Ectodermal cell (in vitro differentiated cells): ENCODE results near the gene RAB35.

ENCODE experiments used
- H3K27ac ChIP-seq: 2 replicates; pipeline ENCODE4 v1.7.0; 2013; ENCODE audit warnings: mild to moderate bottlenecking, low read depth, low read length; ENCODE audit not compliant: insufficient read depth, poor library complexity, severe bottlenecking
- H3K27me3 ChIP-seq: 2 replicates; pipeline ENCODE4 v1.7.0; 2013; ENCODE audit warnings: mild to moderate bottlenecking, low read length; ENCODE audit not compliant: insufficient read depth, control insufficient read depth, poor library complexity, severe bottlenecking
- H3K36me3 ChIP-seq: one replicate; pipeline ENCODE4 v1.7.0; 2013; ENCODE audit warnings: low read length; ENCODE audit not compliant: control insufficient read depth, insufficient read depth
- H3K4me1 ChIP-seq: one replicate; pipeline ENCODE4 v1.7.0; 2013; ENCODE audit warnings: low read length; ENCODE audit not compliant: control insufficient read depth, insufficient read depth
- H3K4me3 ChIP-seq: 2 replicates; pipeline ENCODE4 v1.7.0; 2013; ENCODE audit warnings: low read depth, low read length, control low read depth; ENCODE audit not compliant: insufficient read depth
- H3K9me3 ChIP-seq: 2 replicates; pipeline ENCODE4 v1.7.0; 2013; ENCODE audit warnings: mild to moderate bottlenecking, low read length, moderate library complexity; ENCODE audit not compliant: control insufficient read depth
- WGBS, 2 experiments: methylation state at CpG; one replicate each; pipeline ENCODE4 v1.1.7; 2013; ENCODE audit warnings: missing lambda C conversion rate in 2 of 2; 5-methylcytosine and 5-hydroxymethylcytosine counted together

The RAB35 gene

DNA sequence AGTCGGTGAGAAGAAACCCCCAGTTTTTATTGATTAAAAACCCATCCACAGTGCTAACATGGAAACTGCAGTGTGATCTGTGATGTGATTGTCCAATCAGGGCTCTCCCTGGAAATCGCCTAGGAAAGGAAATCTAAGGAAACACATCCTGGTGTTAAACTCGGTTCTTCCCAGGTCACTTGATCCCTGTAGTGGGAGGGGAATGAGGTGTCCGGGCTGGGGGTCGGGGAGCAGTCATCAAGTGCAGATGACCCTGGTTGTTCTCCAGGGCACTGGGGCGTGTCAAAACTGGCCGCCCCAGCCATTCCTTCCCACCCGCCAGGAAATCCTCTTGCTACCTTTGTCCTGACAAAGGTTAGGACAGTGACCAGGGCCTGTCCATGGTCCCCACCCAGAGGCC is 20.8 kb downstream of the RAB35 start:
- Histone ChIP-seq H3K27me3 (no peaks in the 10 kb centered on the region), H3K4me1 (peaks cover 35% of the 10 kb centered on the region), H3K27ac (no peak overlapping the region), H3K4me3 (no peak overlapping the region), H3K36me3 (peaks cover 3% of the 10 kb centered on the region), H3K9me3 (no peaks in the 10 kb centered on the region)
- 79 to 84% methylated on average over 8 of the region's 8 CpGs for WGBS, 2 experiments

- no peak overlapping the region for H3K27ac ChIP-seq
- H3K27me3 ChIP-seq: no peaks in the 10 kb centered on the region
- peaks cover 3% of the 10 kb centered on the region for H3K36me3 ChIP-seq
- no peaks in the 10 kb centered on the region for H3K9me3 ChIP-seq
- H3K4me3 ChIP-seq: no peak overlapping the region
- 88 to 92% methylated on average over 13 of the region's 13 CpGs for WGBS, 2 experiments
- peaks cover 36% of the 10 kb centered on the region for H3K4me1 ChIP-seq
These were observed 21.2 kb downstream of the RAB35 start for GRCh38 chr12:120095331-120095730.

GRCh38 chr12:120094485-120094884 is 22.1 kb downstream of the RAB35 start:
- Histone ChIP-seq H3K4me1 (peaks cover 39% of the 10 kb centered on the region), H3K9me3 (no peaks in the 10 kb centered on the region), H3K4me3 (no peak overlapping the region), H3K36me3 (peaks cover 3% of the 10 kb centered on the region), H3K27me3 (no peaks in the 10 kb centered on the region), H3K27ac (no peak overlapping the region)
- WGBS, 2 experiments: 76 to 77% methylated on average over 9 of the region's 9 CpGs

DNA sequence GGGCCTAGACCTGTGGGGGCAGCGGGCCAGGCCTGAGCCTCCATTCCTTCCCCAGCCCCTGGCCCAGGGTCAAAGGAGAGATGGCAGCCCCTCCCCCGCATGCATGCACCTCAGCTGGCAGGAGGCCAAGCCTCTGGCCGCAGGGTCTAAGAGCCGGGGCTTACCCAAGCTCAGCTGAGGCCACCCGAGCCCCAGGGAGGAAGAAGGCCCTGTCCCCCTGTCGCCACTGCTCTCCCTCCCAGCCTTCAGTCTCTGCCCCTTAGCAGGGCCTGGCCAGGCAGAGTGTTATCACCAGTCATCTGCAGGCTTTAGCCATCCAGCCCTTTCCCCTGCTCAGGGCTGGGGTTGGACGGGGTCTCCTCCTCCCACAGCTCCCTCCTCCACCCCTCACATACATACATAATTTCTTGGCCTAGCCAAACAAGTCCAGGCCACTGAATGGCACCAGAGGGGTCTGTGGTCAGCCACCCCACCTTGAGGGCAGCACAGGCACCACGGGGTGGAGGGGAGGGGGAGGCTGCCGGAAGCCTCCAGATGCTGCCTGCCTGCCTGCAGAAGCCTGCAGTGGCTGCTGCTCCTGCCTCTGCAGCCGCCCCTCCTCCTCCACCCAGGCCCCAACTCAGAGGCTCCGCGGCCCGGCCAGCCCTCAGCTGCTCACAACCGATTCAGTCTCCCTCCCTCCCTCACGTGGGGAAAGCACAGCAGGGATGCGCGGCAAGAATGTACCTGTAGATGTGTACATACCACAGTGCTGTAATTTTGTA is 22.8 kb downstream of the RAB35 start:
- no peak overlapping the region for H3K4me3 ChIP-seq
- no peaks in the 10 kb centered on the region for H3K27me3 ChIP-seq
- H3K4me1 ChIP-seq: peaks cover 39% of the 10 kb centered on the region
- peak overlapping the region; percentile 65 for H3K27ac ChIP-seq
- H3K9me3 ChIP-seq: no peaks in the 10 kb centered on the region
- H3K36me3 ChIP-seq: peaks cover 3% of the 10 kb centered on the region
- WGBS, 2 experiments: 12 to 15% methylated on average over 14 to 15 of the region's 17 CpGs

DNA sequence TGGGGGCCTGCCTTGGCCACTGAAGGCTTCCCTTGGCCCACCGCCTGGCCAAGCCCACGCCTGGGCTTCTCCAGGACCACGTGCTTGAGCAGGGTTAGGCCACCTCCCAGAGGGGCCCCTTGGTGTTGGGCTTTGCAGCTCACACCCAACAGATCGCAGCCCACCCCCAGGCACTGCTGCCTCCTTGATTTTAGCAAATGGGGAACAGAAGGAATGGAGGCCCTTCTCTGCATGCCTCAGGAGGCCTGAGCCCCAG is 23.3 kb downstream of the RAB35 start:
- Histone ChIP-seq H3K4me3 (no peak overlapping the region), H3K36me3 (peaks cover 3% of the 10 kb centered on the region), H3K4me1 (peaks cover 39% of the 10 kb centered on the region), H3K27ac (peak overlapping the region; percentile 65), H3K27me3 (no peaks in the 10 kb centered on the region), H3K9me3 (no peaks in the 10 kb centered on the region)
- WGBS, 2 experiments: 61 to 65% methylated on average over 4 of the region's 4 CpGs

- peaks cover 39% of the 10 kb centered on the region for H3K4me1 ChIP-seq
- H3K4me3 ChIP-seq: no peak overlapping the region
- no peaks in the 10 kb centered on the region for H3K36me3 ChIP-seq
- H3K27me3 ChIP-seq: no peaks in the 10 kb centered on the region
- no peaks in the 10 kb centered on the region for H3K9me3 ChIP-seq
- no peak overlapping the region for H3K27ac ChIP-seq
- 80% methylated on average over 23 of the region's 23 CpGs for WGBS, 2 experiments
These were observed 23.8 kb downstream of the RAB35 start for GRCh38 chr12:120092551-120093335.

GRCh38 chr12:120091371-120092090 is 25.0 kb downstream of the RAB35 start:
- H3K4me1 ChIP-seq: peaks cover 45% of the 10 kb centered on the region

DNA sequence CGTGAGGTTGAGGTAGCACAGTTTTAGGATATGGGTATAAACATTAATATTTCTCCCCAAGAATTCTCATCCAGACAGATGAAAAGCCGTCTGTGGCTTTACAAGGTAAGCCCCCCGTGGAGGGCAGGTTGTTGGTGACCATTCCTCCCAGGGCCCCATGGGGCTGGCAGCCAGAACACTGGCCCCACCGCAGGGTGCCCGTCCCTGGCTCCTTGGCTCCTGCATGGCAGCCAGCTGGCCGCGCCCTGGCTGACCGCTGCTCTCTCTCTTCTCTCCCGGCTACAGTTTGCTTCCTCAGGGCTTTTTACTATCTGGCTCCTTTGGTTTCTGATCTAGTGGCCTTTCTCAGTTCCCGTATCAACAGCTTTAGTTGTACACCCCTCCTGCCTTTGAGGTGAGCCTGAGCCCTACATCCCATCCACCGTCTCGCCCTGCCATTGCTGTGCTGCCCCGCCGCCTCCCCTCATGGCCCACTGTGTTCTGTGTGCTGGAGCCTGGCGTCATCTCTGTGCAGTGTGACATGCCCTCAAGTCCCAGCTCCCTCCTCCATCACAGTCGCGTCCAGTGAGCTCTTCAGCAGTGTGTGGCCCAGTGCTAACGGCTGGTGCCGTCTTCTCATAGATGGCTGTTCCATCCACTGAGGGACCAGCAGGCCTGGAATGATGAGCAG is 25.8 kb downstream of the RAB35 start:
- H3K9me3 ChIP-seq: no peaks in the 10 kb centered on the region
- H3K36me3 ChIP-seq: no peaks in the 10 kb centered on the region
- WGBS, 2 experiments: 91% methylated on average over 18 of the region's 19 CpGs
- H3K27me3 ChIP-seq: no peaks in the 10 kb centered on the region
- no peak overlapping the region for H3K27ac ChIP-seq
- H3K4me3 ChIP-seq: no peak overlapping the region
- peaks cover 52% of the 10 kb centered on the region for H3K4me1 ChIP-seq

More at GRCh38 chr12:120091371-120092090, 25.0 kb downstream of the RAB35 start:
- no peak overlapping the region for H3K27ac ChIP-seq
- no peak overlapping the region for H3K4me3 ChIP-seq
- H3K36me3 ChIP-seq: no peaks in the 10 kb centered on the region
- no peaks in the 10 kb centered on the region for H3K27me3 ChIP-seq
- H3K9me3 ChIP-seq: no peaks in the 10 kb centered on the region
- 92 to 93% methylated on average over 12 of the region's 12 CpGs for WGBS, 2 experiments

- no peaks in the 10 kb centered on the region for H3K9me3 ChIP-seq
- peaks cover 50% of the 10 kb centered on the region for H3K4me1 ChIP-seq
- WGBS, 2 experiments: 81 to 82% methylated on average over 3 of the region's 3 CpGs
- H3K36me3 ChIP-seq: no peaks in the 10 kb centered on the region
- H3K27ac ChIP-seq: no peak overlapping the region
- H3K4me3 ChIP-seq: no peak overlapping the region
- H3K27me3 ChIP-seq: no peaks in the 10 kb centered on the region
These were observed 26.3 kb downstream of the RAB35 start for GRCh38 chr12:120090206-120090605.

DNA sequence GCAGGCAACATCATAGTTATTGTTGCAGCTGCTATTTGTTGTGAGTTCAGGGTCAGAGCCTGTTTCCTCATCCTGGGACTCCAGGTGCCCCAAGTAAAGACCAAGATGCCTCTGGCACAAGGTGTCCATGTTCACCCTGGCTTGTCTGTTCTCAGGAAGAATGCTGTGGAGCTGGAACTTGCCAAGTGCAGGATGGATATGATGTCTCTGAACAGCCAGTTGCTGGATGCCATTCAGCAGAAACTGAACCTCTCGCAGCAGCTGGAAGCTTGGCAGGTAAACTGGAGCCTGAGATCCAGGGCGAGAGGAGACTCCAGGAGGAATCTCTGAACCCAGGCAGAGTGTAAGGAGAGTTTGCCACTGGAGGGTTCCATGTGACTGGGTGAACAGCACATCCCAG is 26.8 kb downstream of the RAB35 start:
- Histone ChIP-seq H3K4me1 (peaks cover 46% of the 10 kb centered on the region), H3K9me3 (no peaks in the 10 kb centered on the region), H3K27ac (no peak overlapping the region), H3K36me3 (no peaks in the 10 kb centered on the region), H3K27me3 (no peaks in the 10 kb centered on the region), H3K4me3 (no peak overlapping the region)
- WGBS, 2 experiments: 91 to 93% methylated on average over 2 of the region's 2 CpGs
